Mesodermal cell (in vitro differentiated cells): ENCODE data around the gene MEOX1. TPM values are rescaled to one million over a fixed set of nuclear protein-coding genes. Genes with fewer than 3 reads are reported as not detected.

ENCODE experiments used
- H3K27ac ChIP-seq: 2 replicates; pipeline ENCODE4 v1.7.0; 2013; ENCODE audit warnings: mild to moderate bottlenecking, low read depth, low read length, moderate library complexity; ENCODE audit not compliant: severe bottlenecking
- H3K36me3 ChIP-seq: 2 replicates; pipeline ENCODE4 v1.7.1; 2013; ENCODE audit warnings: mild to moderate bottlenecking, low read length, moderate library complexity; ENCODE audit not compliant: control insufficient read depth, insufficient read depth
- H3K4me1 ChIP-seq: one replicate; pipeline ENCODE4 v1.7.1; 2013; ENCODE audit warnings: mild to moderate bottlenecking, low read length; ENCODE audit not compliant: insufficient read depth, control insufficient read depth, poor library complexity, severe bottlenecking
- H3K4me3 ChIP-seq: 2 replicates; pipeline ENCODE4 v1.7.0; 2013; ENCODE audit warnings: low read length, control low read depth, mild to moderate bottlenecking; ENCODE audit not compliant: insufficient read depth, poor library complexity, severe bottlenecking; ENCODE audit errors: extremely low read depth
- H3K9me3 ChIP-seq: 2 replicates; pipeline ENCODE4 v1.7.1; 2013; ENCODE audit warnings: mild to moderate bottlenecking, low read length, moderate library complexity; ENCODE audit not compliant: control insufficient read depth
- WGBS, 2 experiments: methylation state at CpG; one replicate each; pipeline ENCODE4 v1.1.5; 2013; ENCODE audit warnings: missing lambda C conversion rate in 2 of 2; ENCODE audit not compliant: insufficient coverage in 2 of 2; 5-methylcytosine and 5-hydroxymethylcytosine counted together
- polyA plus RNA-seq, 2 experiments: library from polyadenylated mRNA; stranded (reverse); fragments of 50-300 nt; gene quantifications; one replicate each; pipeline ENCODE4 v1.2.3, GENCODE V29; 2013

Gene MEOX1
- polyA plus RNA-seq (2013, experiment 1 of 2) = 0.52 TPM
- 1.4 TPM for polyA plus RNA-seq (2013, experiment 2 of 2)

- Histone ChIP-seq H3K4me1 (peaks cover 27% of the 10 kb centered on the region), H3K36me3 (no peaks in the 10 kb centered on the region), H3K9me3 (no peaks in the 10 kb centered on the region), H3K4me3 (no peak within 1 kb of the TSS), H3K27ac (peak within 1 kb of the TSS; percentile 3)
- 75 to 79% methylated on average over 1 to 2 of the region's 8 CpGs for WGBS, 2 experiments
Observed at GRCh38 chr17:43661699-43662412, at the start of gene MEOX1. Gene MEOX1 (minus strand): TSS chr17:43661922. CDS start chr17:43661534, 388 bp downstream.

- Histone ChIP-seq H3K27ac (no peak overlapping the region), H3K4me1 (peaks cover 15% of the 10 kb centered on the region), H3K4me3 (no peak overlapping the region), H3K36me3 (no peaks in the 10 kb centered on the region), H3K9me3 (peaks cover 9% of the 10 kb centered on the region)
- WGBS, 2 experiments = 98 to 100% methylated on average over 3 to 4 of the region's 6 CpGs
Observed at GRCh38 chr17:43710101-43710500, 48.4 kb upstream of the MEOX1 start.

GRCh38 chr17:43709210-43709609 lies 47.5 kb upstream of the MEOX1 start:
- peaks cover 9% of the 10 kb centered on the region for H3K9me3 ChIP-seq

GRCh38 chr17:43707184-43707583 lies 45.5 kb upstream of the MEOX1 start:
- WGBS, 2 experiments = 92 to 98% methylated on average over 4 of the region's 5 CpGs
- no peak overlapping the region for H3K4me3 ChIP-seq
- no peak overlapping the region for H3K27ac ChIP-seq
- peaks cover 10% of the 10 kb centered on the region for H3K4me1 ChIP-seq
- peaks cover 9% of the 10 kb centered on the region for H3K9me3 ChIP-seq
- H3K36me3 ChIP-seq = no peaks in the 10 kb centered on the region

More at GRCh38 chr17:43709210-43709609, 47.5 kb upstream of the MEOX1 start:
- 89 to 90% methylated on average over 2 to 3 of the region's 4 CpGs for WGBS, 2 experiments
- no peak overlapping the region for H3K4me3 ChIP-seq
- H3K27ac ChIP-seq = no peak overlapping the region
- peaks cover 14% of the 10 kb centered on the region for H3K4me1 ChIP-seq
- no peaks in the 10 kb centered on the region for H3K36me3 ChIP-seq

- Histone ChIP-seq H3K4me3 (no peak overlapping the region), H3K27ac (no peak overlapping the region), H3K36me3 (no peaks in the 10 kb centered on the region), H3K9me3 (peaks cover 9% of the 10 kb centered on the region), H3K4me1 (peaks cover 14% of the 10 kb centered on the region)
- 98 to 100% methylated on average over 3 to 5 of the region's 5 CpGs for WGBS, 2 experiments
Observed at GRCh38 chr17:43706235-43706634, 44.5 kb upstream of the MEOX1 start.

- Histone ChIP-seq H3K9me3 (peaks cover 13% of the 10 kb centered on the region), H3K36me3 (no peaks in the 10 kb centered on the region), H3K4me1 (peaks cover 15% of the 10 kb centered on the region), H3K4me3 (no peak overlapping the region), H3K27ac (no peak overlapping the region)
- 82 to 100% methylated on average over 1 of the region's 3 CpGs for WGBS, 2 experiments
Observed at GRCh38 chr17:43703630-43704029, 41.9 kb upstream of the MEOX1 start.

- H3K4me3 ChIP-seq = no peak overlapping the region
- 100% methylated on average over 1 of the region's 4 CpGs; no CpG with 5 or more reads in 1 of the 2 experiments for WGBS, 2 experiments
- no peaks in the 10 kb centered on the region for H3K36me3 ChIP-seq
- H3K4me1 ChIP-seq = peaks cover 25% of the 10 kb centered on the region
- H3K9me3 ChIP-seq = peaks cover 13% of the 10 kb centered on the region
- no peak overlapping the region for H3K27ac ChIP-seq
Observed at GRCh38 chr17:43702637-43703036, 40.9 kb upstream of the MEOX1 start.

GRCh38 chr17:43701318-43701743 lies 39.6 kb upstream of the MEOX1 start:
- H3K36me3 ChIP-seq = no peaks in the 10 kb centered on the region
- peaks cover 37% of the 10 kb centered on the region for H3K4me1 ChIP-seq
- H3K9me3 ChIP-seq = peaks cover 13% of the 10 kb centered on the region
- 93 to 95% methylated on average over 13 to 14 of the region's 16 CpGs for WGBS, 2 experiments
- H3K27ac ChIP-seq = no peak overlapping the region
- no peak overlapping the region for H3K4me3 ChIP-seq

GRCh38 chr17:43699438-43699756 lies 37.7 kb upstream of the MEOX1 start:
- WGBS, 2 experiments = 93 to 100% methylated on average over 1 to 2 of the region's 3 CpGs
- Histone ChIP-seq H3K9me3 (peaks cover 13% of the 10 kb centered on the region), H3K4me1 (peaks cover 33% of the 10 kb centered on the region), H3K4me3 (no peak overlapping the region), H3K27ac (no peak overlapping the region), H3K36me3 (no peaks in the 10 kb centered on the region)

- WGBS, 2 experiments = 78 to 84% methylated on average over 7 of the region's 7 CpGs
- H3K36me3 ChIP-seq = no peaks in the 10 kb centered on the region
- no peak overlapping the region for H3K4me3 ChIP-seq
- no peak overlapping the region for H3K27ac ChIP-seq
- peaks cover 28% of the 10 kb centered on the region for H3K4me1 ChIP-seq
- peaks cover 13% of the 10 kb centered on the region for H3K9me3 ChIP-seq
Observed at GRCh38 chr17:43698678-43699437, 37.1 kb upstream of the MEOX1 start.

- 92 to 100% methylated on average over 4 to 10 of the region's 10 CpGs for WGBS, 2 experiments
- no peaks in the 10 kb centered on the region for H3K36me3 ChIP-seq
- H3K4me1 ChIP-seq = peaks cover 28% of the 10 kb centered on the region
- H3K9me3 ChIP-seq = peaks cover 13% of the 10 kb centered on the region
- H3K4me3 ChIP-seq = no peak overlapping the region
- no peak overlapping the region for H3K27ac ChIP-seq
Observed at GRCh38 chr17:43697937-43698336, 36.2 kb upstream of the MEOX1 start.
